Tibial artery (tissue), 4 donors: ENCODE measurements around the gene KLHL25.

Experiments
- DNase-seq, 2 donors: peaks; one replicate each; pipeline ENCODE4 v3.0.0-alpha.2; 2019
- H3K27ac ChIP-seq, 2 donors: fragments of 200-600 bp; sonication (generic) in 1 of 2; 1 replicate in 1 of 2; 2 replicates in 1 of 2; pipeline ENCODE4 v1.5.1; 2018 to 2019; ENCODE audit warnings: mild to moderate bottlenecking in 1 of 2
- H3K27me3 ChIP-seq, 2 donors: fragments of 200-600 bp; sonication (generic) in 1 of 2; one replicate each; pipeline versions ENCODE4 v1.5.1 to v1.6.0; 2016 to 2019
- H3K36me3 ChIP-seq, 3 donors: fragments of 200-600 bp; sonication (generic) in 2 of 3; one replicate each; pipeline ENCODE4 v1.5.1; 2016 to 2019; ENCODE audit warnings: mild to moderate bottlenecking in 2 of 3
- H3K4me1 ChIP-seq, 4 donors: fragments of 200-600 bp; sonication (generic) in 2 of 4; 1 replicate in 3 of 4; 2 replicates in 1 of 4; pipeline ENCODE4 v1.5.1; 2016 to 2019
- H3K4me3 ChIP-seq, 2 donors: fragments of 200-600 bp; sonication (generic) in 1 of 2; 1 replicate in 1 of 2; 2 replicates in 1 of 2; pipeline ENCODE4 v1.5.1; 2018 to 2019; ENCODE audit warnings: mild to moderate bottlenecking in 2 of 2
- H3K9me3 ChIP-seq, 3 donors: fragments of 200-600 bp; sonication (generic) in 1 of 3; one replicate each; pipeline ENCODE4 v1.5.1; 2016 to 2019
- CTCF ChIP-seq, 2 experiments: fragments of 200-600 bp in 1 of 2; fragments of 450-650 bp in 1 of 2; IDR thresholded peaks; one replicate each; pipeline ENCODE4 v1.5.1; 2017 to 2019; ENCODE audit warnings: antibody characterized with exemption in 2 of 2, mild to moderate bottlenecking in 1 of 2, moderate library complexity in 1 of 2
- intact Hi-C: fragments of 100-400 bp; cut with DNase I; formaldehyde crosslinking; loops from one replicate; pipeline ENCODE4 v1.15.0; 2023; ENCODE audit warnings: low total_unique reads

KLHL25 gene

GRCh38 chr15:85777250-85778106, 17.2 kb downstream of the KLHL25 start:
- H3K27ac ChIP-seq, result no peak overlapping the region
- no peak overlapping the region for H3K4me3 ChIP-seq
- DNase-seq, result no peak
- H3K27me3 ChIP-seq, result no peaks in the 10 kb centered on the region
- intact Hi-C loops, result no loop called here
- TF ChIP-seq CTCF (IDR thresholded peaks at IDR 0.05), result no peak
- no peaks in the 10 kb centered on the region for H3K9me3 ChIP-seq
- peaks cover 0 to 4% (median 2%) of the 10 kb centered on the region in 4 donors for H3K4me1 ChIP-seq
- no peaks in the 10 kb centered on the region for H3K36me3 ChIP-seq

- intact Hi-C loops, result no loop called here
- Histone ChIP-seq H3K4me3 (no peak overlapping the region), H3K4me1 (peaks cover 0 to 28% (median 26%) of the 10 kb centered on the region in 4 donors), H3K27ac (no peak overlapping the region), H3K36me3 (peaks cover 0 to 6% (median 0%) of the 10 kb centered on the region in 3 donors), H3K27me3 (no peaks in the 10 kb centered on the region), H3K9me3 (no peaks in the 10 kb centered on the region)
- no peak for DNase-seq
- no peak for TF ChIP-seq CTCF (IDR thresholded peaks at IDR 0.05)
Observed at GRCh38 chr15:85773970-85774369, 20.8 kb downstream of the KLHL25 start.

GRCh38 chr15:85773249-85773648, 21.5 kb downstream of the KLHL25 start:
- Histone ChIP-seq H3K27ac (no peak overlapping the region), H3K4me3 (no peak overlapping the region), H3K4me1 (peaks cover 0 to 28% (median 26%) of the 10 kb centered on the region in 4 donors), H3K9me3 (no peaks in the 10 kb centered on the region), H3K36me3 (peaks cover 0 to 13% (median 6%) of the 10 kb centered on the region in 3 donors), H3K27me3 (no peaks in the 10 kb centered on the region)
- DNase-seq, result no peak
- no peak for TF ChIP-seq CTCF (IDR thresholded peaks at IDR 0.05)
- intact Hi-C loops, result no loop called here

- Histone ChIP-seq H3K36me3 (peaks cover 0 to 19% (median 6%) of the 10 kb centered on the region in 3 donors), H3K27me3 (no peaks in the 10 kb centered on the region), H3K9me3 (no peaks in the 10 kb centered on the region), H3K27ac (peak overlapping the region; percentile 63 to 74), H3K4me1 (peaks cover 0 to 28% (median 26%) of the 10 kb centered on the region in 4 donors), H3K4me3 (no peak overlapping the region)
- TF ChIP-seq CTCF (IDR thresholded peaks at IDR 0.05), result no peak
- intact Hi-C loops, result no loop called here
- DNase-seq, result no peak
Observed at GRCh38 chr15:85772668-85773067, 22.1 kb downstream of the KLHL25 start.

- intact Hi-C loops, result no loop called here
- no peaks in the 10 kb centered on the region for H3K9me3 ChIP-seq
- no peak for TF ChIP-seq CTCF (IDR thresholded peaks at IDR 0.05)
- peak; percentile 82 to 88 for DNase-seq
- H3K27me3 ChIP-seq, result no peaks in the 10 kb centered on the region
- H3K36me3 ChIP-seq, result peaks cover 0 to 20% (median 6%) of the 10 kb centered on the region in 3 donors
- H3K27ac ChIP-seq, result peak overlapping the region; percentile 63 to 74
- peaks cover 0 to 28% (median 26%) of the 10 kb centered on the region in 4 donors for H3K4me1 ChIP-seq
- H3K4me3 ChIP-seq, result no peak overlapping the region
Observed at GRCh38 chr15:85771781-85772445, 22.8 kb downstream of the KLHL25 start.
